HCT116 (cell line): Measurements from ENCODE around the gene SIL1. TPM values are rescaled to one million over a fixed set of nuclear protein-coding genes. Genes with fewer than 3 reads are reported as not detected.

Experiments used
- ATAC-seq: fragments of 200-7000 bp; cut with Tn5 transposase; 2 replicates; pipeline ENCODE4 v1.9.1; 2020; ENCODE audit warnings: mild to moderate bottlenecking, moderate library complexity
- BruUV-seq: library from RNA; stranded (reverse); fragments of 400-500 nt; replicated peaks from 2 replicates; lab custom pipeline; 2021; lab: Mats Ljungman, UMichigan
- CTCF ChIA-PET: fragments of 300-600 bp; sonication (Branson Sonifier 250); formaldehyde crosslinking; loops from one replicate; lab custom pipeline; 2021; ENCODE audit warnings: antibody characterized with exemption; lab: Charles Lee
- POLR2A ChIA-PET: fragments of 300-600, 350-600 bp; sonication (Branson Sonifier 250); formaldehyde crosslinking; loops from one replicate; lab custom pipeline; 2021; ENCODE audit warnings: antibody characterized with exemption; lab: Charles Lee
- RAD21 ChIA-PET, 2 experiments: fragments of 300-600 bp; sonication (Branson Sonifier 250); formaldehyde crosslinking; loops; one replicate each; lab custom pipeline; 2023; ENCODE audit warnings: low total read pairs in 2 of 2; ENCODE audit not compliant: uncharacterized antibody in 2 of 2, unreplicated experiment in 2 of 2, low non-redundant PET in 1 of 2; lab: Charles Lee
- DNase-seq: peaks from one replicate; pipeline ENCODE4 v3.0.0-alpha.2; 2010; ENCODE audit warnings: low read depth, low spot score
- H2AFZ ChIP-seq: fragments of 200-600 bp; shearing (Covaris generic), sonication (generic); 2 replicates; pipeline ENCODE4 v1.6.1; 2017; ENCODE audit warnings: low read depth, mixed run types, mixed read lengths, antibody characterized with exemption, low read length; ENCODE audit not compliant: poor library complexity, severe bottlenecking
- H3K27ac ChIP-seq: 2 replicates; pipeline ENCODE4 v1.5.1; 2012; ENCODE audit warnings: low read depth, low read length
- H3K27me3 ChIP-seq: fragments of 200-600 bp; sonication (generic); 2 replicates; pipeline ENCODE4 v1.6.1; 2016; ENCODE audit warnings: mixed run types, low read length, mixed read lengths; ENCODE audit not compliant: insufficient read depth
- H3K36me3 ChIP-seq, 2 experiments: fragments of 200-500 bp in 1 of 2; fragments of 200-600 bp in 1 of 2; sonication (Bioruptor generic) in 1 of 2; sonication (generic) in 1 of 2; 2 replicates each; pipeline versions ENCODE4 v1.5.1 to v1.6.1; 2014 to 2016; ENCODE audit warnings: low read length in 2 of 2, inconsistent platforms in 1 of 2, mixed read lengths in 1 of 2, mixed run types in 1 of 2; ENCODE audit not compliant: insufficient read depth in 2 of 2, control insufficient read depth in 1 of 2
- H3K4me1 ChIP-seq, 2 experiments: fragments of 200-600 bp in 1 of 2; sonication (generic) in 1 of 2; 2 replicates each; pipeline versions ENCODE4 v1.5.1 to v1.6.1; 2012 to 2017; ENCODE audit warnings: low read length in 2 of 2, inconsistent platforms in 1 of 2, mild to moderate bottlenecking in 1 of 2, mixed read lengths in 1 of 2, mixed run types in 1 of 2, moderate library complexity in 1 of 2; ENCODE audit not compliant: insufficient read depth in 2 of 2, control insufficient read depth in 1 of 2
- H3K4me2 ChIP-seq: fragments of 200-600 bp; sonication (generic); 2 replicates; pipeline ENCODE4 v1.6.1; 2017; ENCODE audit warnings: mixed run types, low read length, mixed read lengths
- H3K4me3 ChIP-seq, 2 experiments: fragments of 200-600 bp in 1 of 2; sonication (generic) in 1 of 2; replicated peaks in 1 of 2; 2 replicates each; pipeline ENCODE4 v1.5.1; 2011 to 2016; ENCODE audit warnings: low read length in 2 of 2, control low read depth in 1 of 2, low read depth in 1 of 2, mild to moderate bottlenecking in 1 of 2, mixed read lengths in 1 of 2, mixed run types in 1 of 2
- H3K79me2 ChIP-seq: fragments of 200-600 bp; sonication (generic); 2 replicates; pipeline ENCODE4 v1.6.1; 2017; ENCODE audit warnings: mild to moderate bottlenecking, mixed run types, low read length, moderate library complexity, mixed read lengths; ENCODE audit not compliant: insufficient read depth
- H3K9ac ChIP-seq: fragments of 200-600 bp; sonication (generic); 2 replicates; pipeline ENCODE4 v1.6.1; 2016; ENCODE audit warnings: low read length, mixed read lengths
- H3K9me2 ChIP-seq: fragments of 200-600 bp; sonication (generic), shearing (Covaris generic); 2 replicates; pipeline ENCODE4 v1.6.1; 2017; ENCODE audit warnings: mixed run types, mild to moderate bottlenecking, moderate library complexity; ENCODE audit not compliant: insufficient read depth
- H3K9me3 ChIP-seq, 2 experiments: fragments of 200-500 bp in 1 of 2; fragments of 200-600 bp in 1 of 2; sonication (Bioruptor generic) in 1 of 2; sonication (generic) in 1 of 2; 2 replicates each; pipeline ENCODE4 v1.6.1; 2014 to 2017; ENCODE audit warnings: low read length in 2 of 2, mixed read lengths in 2 of 2, inconsistent platforms in 1 of 2, low read depth in 1 of 2, mild to moderate bottlenecking in 1 of 2, mixed run types in 1 of 2, moderate library complexity in 1 of 2; ENCODE audit not compliant: control insufficient read depth in 1 of 2, insufficient read depth in 1 of 2
- H4K20me1 ChIP-seq: fragments of 200-600 bp; sonication (generic), shearing (Covaris generic); 2 replicates; pipeline ENCODE4 v1.6.1; 2017; ENCODE audit warnings: mixed run types, mild to moderate bottlenecking, moderate library complexity; ENCODE audit not compliant: insufficient read depth
- CBX3 ChIP-seq: IDR thresholded peaks from 2 replicates; pipeline ENCODE4 v1.6.1; 2012; ENCODE audit warnings: low read depth
- CEBPB ChIP-seq: IDR thresholded peaks from 2 replicates; pipeline ENCODE4 v1.6.1; 2012; ENCODE audit warnings: low read depth
- CTCF ChIP-seq, 3 experiments: fragments of 200-600 bp in 1 of 3; sonication (generic) in 1 of 3; IDR thresholded peaks in 2 of 3; conservative IDR thresholded peaks in 1 of 3; 2 replicates each; pipeline ENCODE4 v1.5.1; 2012 to 2017; ENCODE audit warnings: low read depth in 2 of 3, low read length in 2 of 3, antibody characterized with exemption in 1 of 3, borderline replicate concordance in 1 of 3, control low read depth in 1 of 3, mild to moderate bottlenecking in 1 of 3, mixed read lengths in 1 of 3, mixed run types in 1 of 3, moderate library complexity in 1 of 3; ENCODE audit not compliant: insufficient read depth in 1 of 3
- ELF1 ChIP-seq: IDR thresholded peaks from 2 replicates; pipeline ENCODE4 v1.6.1; 2012; ENCODE audit warnings: low read depth, borderline replicate concordance
- EZH2 ChIP-seq: fragments of 200-600 bp; sonication (generic); IDR thresholded peaks from 2 replicates; pipeline ENCODE4 v1.6.1; 2017; ENCODE audit warnings: antibody characterized with exemption, mixed run types
- EZH2phosphoT487 ChIP-seq: fragments of 200-600 bp; IDR thresholded peaks from 2 replicates; pipeline ENCODE4 v1.6.1; 2018; ENCODE audit warnings: antibody characterized with exemption, borderline replicate concordance
- FOSL1 ChIP-seq: IDR thresholded peaks from 2 replicates; pipeline ENCODE4 v1.6.1; 2012; ENCODE audit warnings: low read depth
- POLR2A ChIP-seq: IDR thresholded peaks from 2 replicates; pipeline ENCODE4 v1.7.0; 2011; ENCODE audit warnings: borderline replicate concordance; ENCODE audit not compliant: insufficient read depth, insufficient read length; ENCODE audit errors: extremely low read depth
- REST ChIP-seq: IDR thresholded peaks from 2 replicates; pipeline ENCODE4 v1.6.1; 2012; ENCODE audit warnings: low read depth
- SIN3A ChIP-seq: IDR thresholded peaks from 2 replicates; pipeline ENCODE4 v1.6.1; 2012; ENCODE audit warnings: low read depth
- SP1 ChIP-seq: IDR thresholded peaks from 2 replicates; pipeline ENCODE4 v1.6.1; 2012; ENCODE audit warnings: low read depth
- TCF7L2 ChIP-seq: IDR thresholded peaks from 2 replicates; pipeline ENCODE4 v1.7.0; 2011; ENCODE audit warnings: borderline replicate concordance, inconsistent platforms; ENCODE audit not compliant: insufficient read depth, insufficient read length; ENCODE audit errors: extremely low read depth
- ZFX ChIP-seq: fragments of 450-650 bp; IDR thresholded peaks from 2 replicates; pipeline ENCODE4 v1.6.1; 2017
- ZNF274 ChIP-seq: fragments of 200-500 bp; sonication (Bioruptor generic); IDR thresholded peaks from 2 replicates; pipeline ENCODE4 v1.6.1; 2014; ENCODE audit warnings: mild to moderate bottlenecking, low read depth, low read length, inconsistent platforms
- intact Hi-C: fragments of 100-400 bp; cut with micrococcal nuclease; formaldehyde crosslinking; loops from 2 replicates; pipeline ENCODE4 v1.10.0; 2022
- total RNA-seq: library from RNA; stranded (reverse); gene quantifications from one replicate; pipeline ENCODE4 v1.2.1, GENCODE V29; 2021; ENCODE audit not compliant: unreplicated experiment
- TF ChIP-seq, protein P1 (sequence below): IDR thresholded peaks from 2 replicates; pipeline ENCODE4 v1.6.1; 2011; ENCODE audit warnings: mild to moderate bottlenecking, low read length, moderate library complexity; ENCODE audit not compliant: insufficient replicate concordance; ENCODE audit errors: extremely low read depth

The SIL1 gene
- total RNA-seq, 1 experiment from 2014 or later: 34.0 TPM

GRCh38 chr5:138996120-138996519, 202.0 kb downstream of the SIL1 start:
- Histone ChIP-seq H4K20me1 (no peaks in the 10 kb centered on the region), H3K27me3 (no peaks in the 10 kb centered on the region), H3K9me2 (no peaks in the 10 kb centered on the region), H3K4me1 (no peaks in the 10 kb centered on the region), H2AFZ (no peak overlapping the region), H3K36me3 (no peaks in the 10 kb centered on the region), H3K4me3 (no peak overlapping the region), H3K9me3 (no peaks in the 10 kb centered on the region), H3K4me2 (no peak overlapping the region), H3K79me2 (no peaks in the 10 kb centered on the region), H3K27ac (no peak overlapping the region), H3K9ac (no peak overlapping the region)
- CTCF ChIA-PET: no interaction called here
- no peak for TF ChIP-seq CEBPB
- no peak for TF ChIP-seq ELF1
- TF ChIP-seq POLR2A: no peak
- no peak for TF ChIP-seq SIN3A
- TF ChIP-seq SP1: no peak
- TF ChIP-seq REST: no peak
- no peak for TF ChIP-seq CBX3
- TF ChIP-seq EZH2phosphoT487: no peak
- TF ChIP-seq EZH2: no peak
- TF ChIP-seq ZNF274: no peak
- TF ChIP-seq TCF7L2: no peak
- no peak for TF ChIP-seq FOSL1
- TF ChIP-seq ZFX: no peak
- TF ChIP-seq CTCF (IDR thresholded peaks at IDR 0.05 in 2 of 3, conservative IDR thresholded peaks at IDR 0.05 in 1 of 3; ENCODE audit: borderline replicate concordance in 1 of 3, insufficient read depth in 1 of 3, low read depth in 2 of 3, low read length in 2 of 3): no peak
- TF ChIP-seq, protein P1, sequence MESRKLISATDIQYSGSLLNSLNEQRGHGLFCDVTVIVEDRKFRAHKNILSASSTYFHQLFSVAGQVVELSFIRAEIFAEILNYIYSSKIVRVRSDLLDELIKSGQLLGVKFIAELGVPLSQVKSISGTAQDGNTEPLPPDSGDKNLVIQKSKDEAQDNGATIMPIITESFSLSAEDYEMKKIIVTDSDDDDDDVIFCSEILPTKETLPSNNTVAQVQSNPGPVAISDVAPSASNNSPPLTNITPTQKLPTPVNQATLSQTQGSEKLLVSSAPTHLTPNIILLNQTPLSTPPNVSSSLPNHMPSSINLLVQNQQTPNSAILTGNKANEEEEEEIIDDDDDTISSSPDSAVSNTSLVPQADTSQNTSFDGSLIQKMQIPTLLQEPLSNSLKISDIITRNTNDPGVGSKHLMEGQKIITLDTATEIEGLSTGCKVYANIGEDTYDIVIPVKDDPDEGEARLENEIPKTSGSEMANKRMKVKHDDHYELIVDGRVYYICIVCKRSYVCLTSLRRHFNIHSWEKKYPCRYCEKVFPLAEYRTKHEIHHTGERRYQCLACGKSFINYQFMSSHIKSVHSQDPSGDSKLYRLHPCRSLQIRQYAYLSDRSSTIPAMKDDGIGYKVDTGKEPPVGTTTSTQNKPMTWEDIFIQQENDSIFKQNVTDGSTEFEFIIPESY: no peak
- RAD21 ChIA-PET: no interaction called here
- ATAC-seq: no peak
- intact Hi-C loops: no loop called here
- POLR2A ChIA-PET: no interaction called here
- BruUV-seq: no TSS peak
- DNase-seq: no peak
